Tibial nerve (tissue), 4 donors: ENCODE data around the gene SLN. TPM values are rescaled to one million over a fixed set of nuclear protein-coding genes. Genes with fewer than 3 reads are reported as not detected.
A peak's percentile ranks its signal among the peaks of the same experiment; 100 is the strongest.

ENCODE experiments used
- DNase-seq, 2 donors: peaks; one replicate each; pipeline ENCODE4 v3.0.0-alpha.2; 2019; ENCODE audit warnings: low spot score in 2 of 2
- H3K27ac ChIP-seq, 4 donors: fragments of 200-600 bp; sonication (generic) in 3 of 4; one replicate each; pipeline ENCODE4 v1.5.1; 2017 to 2019; ENCODE audit warnings: mild to moderate bottlenecking in 1 of 4
- H3K27me3 ChIP-seq, 2 donors: fragments of 200-600 bp; sonication (generic) in 1 of 2; one replicate each; pipeline versions ENCODE4 v1.5.1 to v1.6.0; 2017 to 2019
- H3K36me3 ChIP-seq, 3 donors: fragments of 200-600 bp; sonication (generic); one replicate each; pipeline ENCODE4 v1.5.1; 2018 to 2019
- H3K4me1 ChIP-seq, 4 donors: fragments of 200-600 bp; sonication (generic) in 3 of 4; one replicate each; pipeline ENCODE4 v1.5.1; 2017 to 2019
- H3K4me3 ChIP-seq, 4 donors: fragments of 200-600 bp; sonication (generic) in 3 of 4; one replicate each; pipeline ENCODE4 v1.5.1; 2017 to 2019; ENCODE audit warnings: mild to moderate bottlenecking in 1 of 4, moderate library complexity in 1 of 4
- H3K9me3 ChIP-seq, 4 donors: fragments of 200-600 bp; sonication (generic) in 3 of 4; one replicate each; pipeline ENCODE4 v1.5.1; 2017 to 2019
- CTCF ChIP-seq, 5 experiments: fragments of 200-600 bp in 3 of 5; fragments of 450-650 bp in 2 of 5; sonication (generic) in 3 of 5; IDR thresholded peaks; one replicate each; pipeline ENCODE4 v1.5.1; 2016 to 2019; ENCODE audit warnings: antibody characterized with exemption in 5 of 5, mild to moderate bottlenecking in 3 of 5, moderate library complexity in 2 of 5
- EP300 ChIP-seq, 2 donors: sonication (generic); formaldehyde crosslinking; IDR thresholded peaks; one replicate each; pipeline ENCODE4 v1.6.1; 2017; ENCODE audit warnings: antibody characterized with exemption in 2 of 2, mild to moderate bottlenecking in 1 of 2
- POLR2A ChIP-seq, 2 donors: fragments of 450-650 bp; IDR thresholded peaks; one replicate each; pipeline ENCODE4 v1.6.1; 2017; ENCODE audit warnings: antibody characterized with exemption in 2 of 2, mild to moderate bottlenecking in 2 of 2, moderate library complexity in 2 of 2
- WGBS, 2 donors: methylation state at CpG; one replicate each; pipeline ENCODE4 v1.1.5; 2018; 5-methylcytosine and 5-hydroxymethylcytosine counted together
- total RNA-seq, 4 donors: library from RNA; depleted of rRNA; stranded (reverse); fragments of >200 nt; gene quantifications; one replicate each; pipeline ENCODE4 v1.1.0, GENCODE V29; 2016

Gene SLN
- total RNA-seq, 4 donors from 2014 or later, result 1.5 to 7.5 TPM; not detected in 2

GRCh38 chr11:107696140-107696539 is 15.7 kb downstream of the SLN start:
- DNase-seq, result no peak
- 3 to 10% methylated on average over 1 of the region's 1 CpG for WGBS, 2 donors
- Histone ChIP-seq H3K36me3 (no peaks in the 10 kb centered on the region), H3K4me1 (peaks cover 0 to 7% (median 0%) of the 10 kb centered on the region in 4 donors), H3K27me3 (no peaks in the 10 kb centered on the region), H3K4me3 (no peak overlapping the region), H3K27ac (no peak overlapping the region), H3K9me3 (no peaks in the 10 kb centered on the region)
- TF ChIP-seq CTCF (IDR thresholded peaks at IDR 0.05), result no peak
- TF ChIP-seq EP300 (IDR thresholded peaks at IDR 0.05), result peak in 1 of 2 donors; percentile 30

GRCh38 chr11:107695446-107695845 is 16.4 kb downstream of the SLN start:
- TF ChIP-seq POLR2A (IDR thresholded peaks at IDR 0.05) (no peak), CTCF (IDR thresholded peaks at IDR 0.05) (no peak), EP300 (IDR thresholded peaks at IDR 0.05) (no peak)
- Histone ChIP-seq H3K4me3 (no peak overlapping the region), H3K36me3 (no peaks in the 10 kb centered on the region), H3K27me3 (no peaks in the 10 kb centered on the region), H3K27ac (no peak overlapping the region), H3K9me3 (no peaks in the 10 kb centered on the region), H3K4me1 (peaks cover 0 to 7% (median 0%) of the 10 kb centered on the region in 4 donors)
- no peak for DNase-seq
- WGBS, 2 donors, result 39 to 50% methylated on average over 1 of the region's 1 CpG

GRCh38 chr11:107691000-107691750 is 20.7 kb downstream of the SLN start:
- Histone ChIP-seq H3K9me3 (no peaks in the 10 kb centered on the region), H3K27me3 (no peaks in the 10 kb centered on the region), H3K4me1 (peaks cover 0 to 10% (median 0%) of the 10 kb centered on the region in 4 donors), H3K36me3 (no peaks in the 10 kb centered on the region), H3K4me3 (no peak overlapping the region), H3K27ac (no peak overlapping the region)
- WGBS, 2 donors, result 34 to 35% methylated on average over 3 of the region's 3 CpGs
- no peak for DNase-seq
- TF ChIP-seq POLR2A (IDR thresholded peaks at IDR 0.05) (no peak), CTCF (IDR thresholded peaks at IDR 0.05) (no peak), EP300 (IDR thresholded peaks at IDR 0.05) (no peak)

GRCh38 chr11:107689317-107690202 is 22.3 kb downstream of the SLN start:
- 49 to 50% methylated on average over 11 of the region's 11 CpGs for WGBS, 2 donors
- peaks cover 0 to 6% (median 0%) of the 10 kb centered on the region in 4 donors for H3K4me1 ChIP-seq
- TF ChIP-seq EP300 (IDR thresholded peaks at IDR 0.05) (no peak), POLR2A (IDR thresholded peaks at IDR 0.05) (no peak), CTCF (IDR thresholded peaks at IDR 0.05) (peak; percentile 44 to 73 (median 63))
- H3K27me3 ChIP-seq, result no peaks in the 10 kb centered on the region
- H3K36me3 ChIP-seq, result no peaks in the 10 kb centered on the region
- H3K9me3 ChIP-seq, result no peaks in the 10 kb centered on the region
- H3K4me3 ChIP-seq, result no peak overlapping the region
- H3K27ac ChIP-seq, result no peak overlapping the region
- peak; percentile 51 to 95 for DNase-seq
